Measurements from ENCODE around the gene TMEM121B. TPM values are rescaled to one million over a fixed set of nuclear protein-coding genes. Genes with fewer than 3 reads are reported as not detected.
"Not testable (repeated sequence)": the region's sequence is repeated elsewhere in the genome, so short reads cannot be mapped to it uniquely, and the experiment has no call there.

TMEM121B gene
- total RNA-seq, 2 experiments from 2014 or later, result 0.19 to 0.22 TPM

DNA sequence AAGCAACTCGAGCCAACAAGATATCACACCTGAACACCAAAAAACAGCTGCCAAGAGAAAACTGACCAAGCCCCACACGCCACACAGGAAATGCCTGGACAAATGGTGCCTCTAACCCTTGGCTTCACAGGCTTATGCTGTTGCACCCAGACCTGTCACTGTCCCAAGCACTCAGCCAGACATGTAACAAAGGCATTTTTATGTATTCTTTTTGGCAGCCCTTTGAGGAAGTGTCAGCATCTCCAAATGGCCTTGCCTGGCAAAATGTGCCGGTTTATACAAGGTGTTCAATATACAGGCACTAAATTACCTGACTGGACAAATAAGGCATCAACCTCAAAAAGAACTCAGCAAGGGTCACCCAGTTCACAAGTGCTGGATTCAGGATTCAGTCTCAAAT, 31.8 kb upstream of the TMEM121B start:
- H3K27me3 Mint-ChIP-seq (ENCODE audit: low read depth), result no peaks in the 10 kb centered on the region
- peaks cover 10% of the 10 kb centered on the region for H3K36me3 Mint-ChIP-seq (ENCODE audit: low read depth)
- intact Hi-C loops (cut with micrococcal nuclease), result no loop called here
- no peak for DNase-seq
- CTCF ChIA-PET, result interaction anchor here (0.5 kb wide), 1 partner anchor 9 kb away, joined by 3 read pairs; no protein-coding TSS in a partner anchor
- H3K9me3 Mint-ChIP-seq, result no peaks in the 10 kb centered on the region
- no peak overlapping the region for H3K4me3 Mint-ChIP-seq
- H3K4me1 Mint-ChIP-seq (ENCODE audit: low read depth), result peaks cover 40% of the 10 kb centered on the region
- no peak overlapping the region for H3K27ac Mint-ChIP-seq

DNA sequence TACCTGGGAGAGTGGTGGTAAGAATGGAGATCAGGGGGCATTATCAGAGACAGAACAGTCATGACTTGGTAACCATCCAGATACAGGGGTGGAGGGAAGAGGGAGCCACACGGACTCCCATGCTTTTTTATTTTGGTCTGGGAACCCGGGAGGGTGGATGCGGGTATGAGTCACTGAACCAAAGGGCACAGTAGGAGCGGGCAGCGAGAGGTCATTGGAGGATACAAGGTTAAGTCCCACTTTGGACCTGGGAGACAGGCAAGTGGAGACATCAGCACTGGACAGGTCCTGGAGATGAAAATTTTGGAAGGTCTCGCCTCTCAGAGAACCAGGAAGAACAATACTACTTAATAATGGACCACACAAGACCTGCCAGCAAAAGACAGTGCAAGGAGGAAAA, 31.2 kb upstream of the TMEM121B start:
- CTCF ChIA-PET, result no interaction called here
- H3K9me3 Mint-ChIP-seq, result no peaks in the 10 kb centered on the region
- no peak for DNase-seq
- H3K4me3 Mint-ChIP-seq, result no peak overlapping the region
- H3K27me3 Mint-ChIP-seq (ENCODE audit: low read depth), result no peaks in the 10 kb centered on the region
- peaks cover 35% of the 10 kb centered on the region for H3K4me1 Mint-ChIP-seq (ENCODE audit: low read depth)
- H3K27ac Mint-ChIP-seq, result peak overlapping the region; percentile 8
- peaks cover 15% of the 10 kb centered on the region for H3K36me3 Mint-ChIP-seq (ENCODE audit: low read depth)
- intact Hi-C loops (cut with micrococcal nuclease), result no loop called here

DNA sequence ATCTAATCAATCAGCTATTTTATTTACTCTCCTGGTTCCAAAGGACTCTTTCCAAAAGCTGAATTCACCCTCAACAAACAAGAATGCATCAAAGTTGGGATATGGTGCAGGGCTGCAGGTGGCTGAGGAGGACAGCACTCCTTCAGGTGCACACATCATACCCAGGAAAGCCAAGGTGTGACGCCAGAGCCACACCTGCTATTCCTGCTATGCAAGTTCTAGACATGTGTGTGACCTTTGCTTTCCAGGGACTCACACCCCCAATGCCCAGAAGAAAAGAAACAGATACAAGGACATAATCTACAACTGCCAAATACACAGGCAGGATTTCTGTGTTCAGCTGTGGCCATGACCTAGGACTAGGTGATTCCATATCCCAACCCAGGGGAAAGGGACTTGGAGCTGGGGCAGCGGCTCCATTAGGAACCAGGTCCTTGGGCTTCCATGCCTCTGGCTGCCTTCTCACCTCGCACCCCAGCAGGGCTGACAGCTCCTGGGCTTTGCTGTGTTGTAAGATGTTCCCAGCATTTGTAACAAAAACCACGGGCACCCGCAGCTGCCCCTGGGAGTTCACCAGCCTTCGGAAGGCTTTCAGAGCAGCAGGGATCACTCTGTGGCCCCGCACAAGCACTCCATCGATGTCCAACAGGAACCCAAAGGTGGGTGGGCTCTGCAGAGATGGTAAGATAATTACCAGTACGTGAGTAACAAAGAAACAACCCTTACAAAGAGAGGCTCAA, 28.1 kb upstream of the TMEM121B start:
- Mint-ChIP-seq H3K27ac (no peak overlapping the region), H3K4me3 (no peak overlapping the region), H3K27me3 (ENCODE audit: low read depth) (no peaks in the 10 kb centered on the region), H3K9me3 (no peaks in the 10 kb centered on the region), H3K36me3 (ENCODE audit: low read depth) (peaks cover 14% of the 10 kb centered on the region), H3K4me1 (ENCODE audit: low read depth) (peaks cover 13% of the 10 kb centered on the region)
- CTCF ChIA-PET, result interaction anchor here (1.3 kb wide), 1 partner anchor 54 kb away, joined by 3 read pairs; no protein-coding TSS in a partner anchor
- intact Hi-C loops (cut with micrococcal nuclease), result no loop called here
- DNase-seq, result no peak

DNA sequence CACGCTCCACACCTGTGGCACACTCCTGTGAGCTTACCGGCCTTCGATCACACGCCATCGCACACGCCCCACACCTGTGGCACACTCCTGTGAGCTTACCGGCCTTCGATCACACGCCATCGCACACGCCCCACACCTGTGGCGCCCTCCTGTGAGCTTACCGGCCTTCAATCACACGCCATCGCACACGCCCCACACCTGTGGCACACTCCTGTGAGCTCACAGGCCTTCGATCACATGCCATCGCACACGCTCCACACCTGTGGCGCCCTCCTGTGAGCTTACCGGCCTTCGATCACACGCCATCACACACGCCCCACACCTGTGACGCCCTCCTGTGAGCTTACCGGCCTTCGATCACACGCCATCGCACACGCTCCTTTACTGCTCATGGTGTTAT, 26.3 kb upstream of the TMEM121B start:
- DNase-seq; H3K27ac Mint-ChIP-seq; intact Hi-C loops (cut with micrococcal nuclease); CTCF ChIA-PET; H3K9me3 Mint-ChIP-seq; H3K4me1 Mint-ChIP-seq (ENCODE audit: low read depth); H3K27me3 Mint-ChIP-seq (ENCODE audit: low read depth); H3K4me3 Mint-ChIP-seq: not testable (repeated sequence)
- peaks cover 22% of the 10 kb centered on the region for H3K36me3 Mint-ChIP-seq (ENCODE audit: low read depth)

DNA sequence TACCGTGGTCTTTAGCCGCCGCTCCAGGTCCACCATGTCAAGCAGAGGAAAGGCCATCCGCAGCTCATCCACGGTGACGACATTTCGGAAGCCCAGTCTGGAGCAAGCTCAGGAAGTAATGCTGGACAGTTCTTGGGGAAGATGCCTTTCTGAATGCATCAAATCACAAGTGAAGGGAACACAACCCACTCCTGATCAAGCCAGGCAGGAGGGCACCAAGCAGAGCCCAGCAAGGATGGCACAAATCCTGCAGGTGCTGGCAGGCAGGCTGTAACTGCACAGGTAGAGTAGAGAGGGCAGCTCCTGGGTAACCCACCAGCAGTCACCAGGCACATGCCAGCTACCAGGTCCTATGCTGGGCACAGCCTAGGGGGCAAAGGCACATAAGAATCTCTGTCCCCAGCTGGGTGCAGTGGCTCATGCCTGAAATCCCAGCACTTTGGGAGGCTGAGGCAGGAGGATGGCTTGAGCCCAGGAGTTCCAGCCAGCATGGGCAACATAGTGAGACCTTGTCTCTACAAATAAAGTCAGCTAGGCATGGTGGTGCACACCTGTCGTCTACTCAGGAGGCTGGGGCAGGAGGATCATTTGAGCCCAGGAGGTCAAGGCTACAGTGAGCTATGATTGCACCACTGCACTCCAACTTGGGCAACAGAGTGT, 24.0 kb upstream of the TMEM121B start:
- no peak overlapping the region for H3K4me3 Mint-ChIP-seq
- H3K36me3 Mint-ChIP-seq (ENCODE audit: low read depth), result peaks cover 24% of the 10 kb centered on the region
- no peaks in the 10 kb centered on the region for H3K9me3 Mint-ChIP-seq
- intact Hi-C loops (cut with micrococcal nuclease), result no loop called here
- H3K4me1 Mint-ChIP-seq (ENCODE audit: low read depth), result no peaks in the 10 kb centered on the region
- no peaks in the 10 kb centered on the region for H3K27me3 Mint-ChIP-seq (ENCODE audit: low read depth)
- CTCF ChIA-PET, result interaction anchor here (2.0 kb wide), 1 partner anchor 26 kb away, joined by 5 read pairs; no protein-coding TSS in a partner anchor
- DNase-seq, result no peak
- no peak overlapping the region for H3K27ac Mint-ChIP-seq

DNA sequence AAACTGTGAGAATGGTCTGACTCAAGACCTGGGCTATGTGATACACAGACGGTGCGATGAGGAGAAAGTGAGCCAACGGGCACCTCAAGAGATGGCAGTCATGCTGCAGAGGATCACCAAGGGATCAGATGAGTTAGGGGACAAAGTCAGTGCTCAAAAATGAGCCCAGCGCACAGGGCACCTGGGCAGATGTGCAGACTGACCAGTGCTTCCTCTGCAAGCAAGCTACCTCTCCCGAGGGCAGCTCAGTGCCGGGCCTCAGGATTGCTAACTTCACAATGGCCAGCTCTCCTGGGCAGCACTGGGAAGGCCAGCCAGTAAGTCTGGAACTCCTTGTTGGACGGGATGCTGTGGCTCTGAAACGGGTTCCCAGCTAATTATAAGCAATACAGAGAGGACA, 22.7 kb upstream of the TMEM121B start:
- CTCF ChIA-PET, result interaction anchor here (0.9 kb wide), 1 partner anchor 28 kb away, joined by 5 read pairs; no protein-coding TSS in a partner anchor
- H3K27ac Mint-ChIP-seq, result no peak overlapping the region
- H3K27me3 Mint-ChIP-seq (ENCODE audit: low read depth), result no peaks in the 10 kb centered on the region
- no peak overlapping the region for H3K4me3 Mint-ChIP-seq
- intact Hi-C loops (cut with micrococcal nuclease), result no loop called here
- H3K36me3 Mint-ChIP-seq (ENCODE audit: low read depth), result peaks cover 25% of the 10 kb centered on the region
- DNase-seq, result no peak
- no peaks in the 10 kb centered on the region for H3K4me1 Mint-ChIP-seq (ENCODE audit: low read depth)
- no peaks in the 10 kb centered on the region for H3K9me3 Mint-ChIP-seq

DNA sequence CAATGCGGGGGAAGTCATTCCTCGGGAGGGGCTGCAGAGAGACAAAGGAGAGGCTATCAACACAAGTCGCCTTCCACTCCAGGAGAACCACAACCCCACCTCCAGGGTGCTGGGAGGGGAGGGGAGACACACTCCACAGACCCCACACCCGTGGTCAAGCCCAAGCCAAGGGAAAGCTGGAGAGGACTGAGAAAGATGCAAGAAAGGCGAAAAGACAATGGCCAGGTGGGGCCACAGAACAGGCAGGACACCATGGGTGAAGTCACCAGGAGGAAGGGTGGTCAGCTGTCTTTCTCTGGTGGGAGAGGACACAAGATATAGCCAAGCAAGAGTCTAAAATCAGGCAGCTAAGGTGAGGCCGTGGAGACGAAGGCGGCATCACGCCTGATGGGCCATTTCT, 21.9 kb upstream of the TMEM121B start:
- CTCF ChIA-PET, result interaction anchor here (0.9 to 1.2 kb wide), 2 partner anchors 29 to 62 kb away, joined by 3 to 5 read pairs; no protein-coding TSS in a partner anchor
- Mint-ChIP-seq H3K4me3 (no peak overlapping the region), H3K27me3 (ENCODE audit: low read depth) (no peaks in the 10 kb centered on the region), H3K27ac (no peak overlapping the region), H3K9me3 (no peaks in the 10 kb centered on the region), H3K4me1 (ENCODE audit: low read depth) (no peaks in the 10 kb centered on the region), H3K36me3 (ENCODE audit: low read depth) (peaks cover 31% of the 10 kb centered on the region)
- no peak for DNase-seq
- intact Hi-C loops (cut with micrococcal nuclease), result no loop called here

DNA sequence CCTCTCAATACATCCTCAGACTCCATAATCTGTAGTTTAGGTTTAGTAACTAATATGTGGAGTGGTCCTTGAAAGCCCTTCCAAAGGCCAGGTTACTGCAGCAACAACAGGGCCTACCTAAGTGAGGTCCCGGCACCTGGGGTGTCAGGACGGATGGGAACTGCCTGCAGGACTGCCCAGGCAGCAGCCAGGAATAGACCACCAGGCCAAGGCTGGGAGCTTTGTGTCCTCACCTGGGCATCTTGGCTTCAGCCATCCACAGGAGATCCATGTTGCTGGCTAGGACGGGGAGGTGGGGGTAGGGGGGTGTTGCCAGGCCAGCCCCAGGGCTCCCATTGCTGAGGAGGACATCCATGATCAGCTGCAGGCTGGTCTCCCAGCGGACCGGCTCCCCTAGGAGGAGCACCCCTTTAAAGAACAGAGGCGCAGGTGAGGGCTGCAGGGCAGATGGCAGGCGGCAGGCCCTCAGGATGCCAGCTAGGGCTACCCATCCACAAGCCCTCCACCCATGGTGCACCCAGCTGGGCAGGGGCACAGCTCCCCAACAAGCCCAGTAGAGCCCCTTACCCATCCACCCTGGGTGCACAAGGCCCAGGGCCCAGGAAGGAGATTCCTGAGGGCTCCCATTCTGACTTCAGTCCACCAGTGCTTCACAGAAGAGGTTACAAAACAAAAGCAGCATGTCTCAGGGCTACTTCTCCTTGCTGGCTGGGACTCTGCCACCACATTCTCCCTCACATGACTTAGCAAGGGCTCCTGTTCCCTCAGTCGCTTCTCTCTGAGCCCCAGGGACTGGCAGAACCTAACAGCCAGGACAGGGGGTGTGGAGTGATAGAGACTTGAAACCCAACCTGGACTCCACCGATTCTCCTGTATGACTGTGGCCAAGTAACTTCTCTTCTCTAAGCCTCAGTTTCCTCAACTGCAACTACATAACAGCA, 19.9 kb upstream of the TMEM121B start:
- Mint-ChIP-seq H3K27me3 (ENCODE audit: low read depth) (no peaks in the 10 kb centered on the region), H3K4me1 (ENCODE audit: low read depth) (no peaks in the 10 kb centered on the region), H3K27ac (no peak overlapping the region), H3K4me3 (no peak overlapping the region), H3K9me3 (no peaks in the 10 kb centered on the region), H3K36me3 (ENCODE audit: low read depth) (peaks cover 25% of the 10 kb centered on the region)
- CTCF ChIA-PET, result no interaction called here
- DNase-seq, result no peak
- intact Hi-C loops (cut with micrococcal nuclease), result no loop called here

DNA sequence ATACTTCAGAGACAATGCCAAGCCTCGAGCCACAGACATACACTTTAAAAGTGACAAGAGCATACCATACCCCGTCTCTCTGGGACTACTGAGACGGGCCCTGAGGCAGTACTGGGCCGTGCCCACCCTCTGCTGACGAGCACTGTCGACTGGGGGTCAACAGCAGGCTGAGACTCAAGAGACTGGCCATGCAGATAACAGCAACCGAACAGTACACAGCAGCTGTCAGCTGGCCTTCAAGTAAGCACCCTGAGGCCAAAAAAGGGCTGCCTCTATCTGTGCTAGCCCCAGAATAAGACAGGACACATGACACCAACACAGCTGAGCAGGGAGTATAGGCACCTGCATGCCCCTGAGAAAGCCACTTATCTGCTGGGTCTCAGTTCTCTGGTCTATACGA, 18.9 kb upstream of the TMEM121B start:
- Mint-ChIP-seq H3K27ac (no peak overlapping the region), H3K9me3 (no peaks in the 10 kb centered on the region), H3K4me1 (ENCODE audit: low read depth) (no peaks in the 10 kb centered on the region), H3K4me3 (no peak overlapping the region), H3K36me3 (ENCODE audit: low read depth) (peaks cover 21% of the 10 kb centered on the region), H3K27me3 (ENCODE audit: low read depth) (no peaks in the 10 kb centered on the region)
- CTCF ChIA-PET, result no interaction called here
- no peak for DNase-seq
- intact Hi-C loops (cut with micrococcal nuclease), result no loop called here

DNA sequence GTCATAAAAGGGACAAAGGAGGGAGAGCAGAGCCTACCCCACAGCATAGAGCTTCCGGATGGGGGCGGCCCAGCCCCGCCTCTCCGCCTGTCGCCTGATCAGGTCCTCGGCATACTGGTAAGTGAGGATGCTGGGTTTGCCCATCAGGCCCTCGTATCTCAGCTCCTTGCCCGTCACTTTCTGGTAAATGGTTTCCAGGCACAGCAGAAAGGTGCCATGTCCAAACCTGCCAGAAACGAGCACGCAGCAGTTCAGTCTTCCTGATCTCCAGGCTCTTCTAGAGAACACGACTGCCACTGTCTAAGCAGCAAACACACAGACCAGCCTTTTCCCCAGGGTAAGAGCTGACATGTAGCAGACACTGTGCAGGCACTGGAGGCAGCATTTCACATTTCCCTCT, 17.4 kb upstream of the TMEM121B start:
- CTCF ChIA-PET, result no interaction called here
- no peak overlapping the region for H3K27ac Mint-ChIP-seq
- intact Hi-C loops (cut with micrococcal nuclease), result no loop called here
- no peaks in the 10 kb centered on the region for H3K4me1 Mint-ChIP-seq (ENCODE audit: low read depth)
- H3K9me3 Mint-ChIP-seq, result no peaks in the 10 kb centered on the region
- no peak for DNase-seq
- H3K4me3 Mint-ChIP-seq, result no peak overlapping the region
- H3K36me3 Mint-ChIP-seq (ENCODE audit: low read depth), result peaks cover 24% of the 10 kb centered on the region
- no peaks in the 10 kb centered on the region for H3K27me3 Mint-ChIP-seq (ENCODE audit: low read depth)

DNA sequence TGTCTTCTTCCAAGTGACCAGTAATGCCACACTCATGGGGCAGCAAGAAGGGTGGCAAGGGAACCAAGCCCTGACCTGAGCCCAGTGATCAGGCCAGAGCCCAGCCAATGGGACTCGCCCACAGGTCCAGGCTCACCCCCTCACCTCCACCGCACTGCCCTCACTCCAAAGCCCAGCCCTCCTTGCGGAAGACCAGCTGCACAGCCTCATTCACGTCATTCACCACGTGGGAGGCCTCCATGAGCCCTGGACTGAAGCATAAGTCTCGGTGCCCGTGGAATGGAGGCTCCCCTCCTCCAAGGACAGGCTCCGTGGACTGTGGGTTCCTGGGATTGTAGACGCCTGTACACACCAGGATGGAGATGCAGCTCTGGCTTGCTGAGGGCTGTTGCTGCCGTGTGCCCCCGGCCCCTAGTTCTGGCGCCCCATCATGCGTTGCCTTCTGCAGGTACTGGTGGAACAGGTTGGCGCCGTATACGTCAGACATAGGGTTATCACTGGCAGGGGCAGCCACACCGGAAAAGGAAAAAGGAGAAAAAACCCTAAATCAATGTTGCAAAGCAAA, 16.8 kb upstream of the TMEM121B start:
- Mint-ChIP-seq H3K36me3 (ENCODE audit: low read depth) (peaks cover 24% of the 10 kb centered on the region), H3K4me3 (no peak overlapping the region), H3K27me3 (ENCODE audit: low read depth) (no peaks in the 10 kb centered on the region), H3K9me3 (no peaks in the 10 kb centered on the region), H3K27ac (no peak overlapping the region), H3K4me1 (ENCODE audit: low read depth) (no peaks in the 10 kb centered on the region)
- DNase-seq, result no peak
- intact Hi-C loops (cut with micrococcal nuclease), result no loop called here
- CTCF ChIA-PET, result no interaction called here

DNA sequence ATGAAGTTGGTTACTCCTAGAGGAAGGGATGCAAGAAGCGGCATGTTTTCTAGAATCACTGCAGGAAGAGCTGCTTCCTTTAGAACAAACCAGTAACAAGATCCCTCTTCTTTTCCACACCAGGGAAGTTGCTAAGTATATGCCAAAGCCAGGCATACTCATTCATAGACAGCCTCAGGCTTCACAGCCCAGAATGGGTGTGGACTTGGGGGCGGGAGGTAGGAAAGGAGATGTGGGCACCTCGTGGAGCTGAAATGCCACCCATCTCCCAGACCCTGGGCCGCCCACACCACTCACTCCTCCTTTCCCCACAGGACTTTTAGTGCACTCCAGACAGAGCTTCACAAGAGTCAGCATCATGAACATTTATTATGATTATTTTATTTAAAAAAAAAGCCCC, 16.0 kb upstream of the TMEM121B start:
- Mint-ChIP-seq H3K4me1 (ENCODE audit: low read depth) (no peaks in the 10 kb centered on the region), H3K27me3 (ENCODE audit: low read depth) (no peaks in the 10 kb centered on the region), H3K4me3 (no peak overlapping the region), H3K9me3 (no peaks in the 10 kb centered on the region), H3K27ac (no peak overlapping the region), H3K36me3 (ENCODE audit: low read depth) (peaks cover 20% of the 10 kb centered on the region)
- intact Hi-C loops (cut with micrococcal nuclease), result no loop called here
- CTCF ChIA-PET, result no interaction called here
- DNase-seq, result no peak
